ENCODE data around the gene MICU1.

DNA sequence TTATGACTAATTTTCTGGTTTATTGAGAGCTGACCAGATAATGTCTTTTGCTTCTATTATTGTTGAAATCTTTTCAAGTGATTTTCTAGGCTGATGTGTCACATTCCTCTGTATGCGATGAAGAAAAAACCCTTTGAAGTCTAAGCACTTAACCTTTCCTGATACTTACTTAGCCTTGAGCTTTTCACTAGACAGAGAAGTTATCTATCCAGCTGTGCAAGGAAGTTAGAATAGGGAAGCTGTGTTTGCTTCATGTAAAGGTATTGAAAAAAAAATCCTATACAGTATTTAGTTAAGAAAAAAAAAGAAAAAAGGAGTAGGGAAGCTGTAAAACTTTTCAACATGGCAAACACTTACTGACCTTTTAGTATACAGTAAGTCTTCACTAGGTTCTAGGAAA, 153.6 kb downstream of the MICU1 start:
- TF ChIP-seq, protein P1, sequence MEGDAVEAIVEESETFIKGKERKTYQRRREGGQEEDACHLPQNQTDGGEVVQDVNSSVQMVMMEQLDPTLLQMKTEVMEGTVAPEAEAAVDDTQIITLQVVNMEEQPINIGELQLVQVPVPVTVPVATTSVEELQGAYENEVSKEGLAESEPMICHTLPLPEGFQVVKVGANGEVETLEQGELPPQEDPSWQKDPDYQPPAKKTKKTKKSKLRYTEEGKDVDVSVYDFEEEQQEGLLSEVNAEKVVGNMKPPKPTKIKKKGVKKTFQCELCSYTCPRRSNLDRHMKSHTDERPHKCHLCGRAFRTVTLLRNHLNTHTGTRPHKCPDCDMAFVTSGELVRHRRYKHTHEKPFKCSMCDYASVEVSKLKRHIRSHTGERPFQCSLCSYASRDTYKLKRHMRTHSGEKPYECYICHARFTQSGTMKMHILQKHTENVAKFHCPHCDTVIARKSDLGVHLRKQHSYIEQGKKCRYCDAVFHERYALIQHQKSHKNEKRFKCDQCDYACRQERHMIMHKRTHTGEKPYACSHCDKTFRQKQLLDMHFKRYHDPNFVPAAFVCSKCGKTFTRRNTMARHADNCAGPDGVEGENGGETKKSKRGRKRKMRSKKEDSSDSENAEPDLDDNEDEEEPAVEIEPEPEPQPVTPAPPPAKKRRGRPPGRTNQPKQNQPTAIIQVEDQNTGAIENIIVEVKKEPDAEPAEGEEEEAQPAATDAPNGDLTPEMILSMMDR (optimal IDR thresholded peaks at IDR 0.05 in 1 of 3, IDR thresholded peaks at IDR 0.05 in 1 of 3, conservative IDR thresholded peaks at IDR 0.05 in 1 of 3; ENCODE audit: extremely low read depth in 1 of 3, insufficient read depth in 2 of 3, low read length in 3 of 3) = no peak
- no peak for TF ChIP-seq EZH2 (IDR thresholded peaks at IDR 0.05; ENCODE audit: low read length)

Measured in keratinocyte (primary cell).